K562 (cell line): ENCODE measurements around the gene ABHD13.

Experiments
- ARNT ChIP-seq, 2 experiments: fragments of 450-650 bp; IDR thresholded peaks; 2 replicates each; pipeline ENCODE4 v1.6.1; 2016; ENCODE audit warnings: mild to moderate bottlenecking in 1 of 2
- CTCF ChIP-seq, 3 experiments: IDR thresholded peaks in 2 of 3; conservative IDR thresholded peaks in 1 of 3; 2 replicates each; pipeline ENCODE4 v1.5.1; 2011 to 2012; ENCODE audit warnings: low read length in 3 of 3, mild to moderate bottlenecking in 3 of 3, control low read depth in 2 of 3, improper control_type of control experiment in 1 of 3, inconsistent platforms in 1 of 3, low read depth in 1 of 3, mixed read lengths in 1 of 3, moderate library complexity in 1 of 3; ENCODE audit not compliant: insufficient read depth in 2 of 3
- MTF1 ChIP-seq: fragments of 250-450 bp; sonication (Bioruptor Pico); IDR thresholded peaks from 2 replicates; pipeline ENCODE4 v1.9.0; 2021; ENCODE audit warnings: moderate library complexity, mild to moderate bottlenecking, inconsistent platforms, borderline replicate concordance
- NRF1 ChIP-seq, 2 experiments: fragments of 450-650 bp; IDR thresholded peaks in 1 of 2; conservative IDR thresholded peaks in 1 of 2; 2 replicates each; pipeline ENCODE4 v1.6.1; 2014; ENCODE audit warnings: mild to moderate bottlenecking in 2 of 2
- RAD21 ChIP-seq, 2 experiments: fragments of 250-450 bp in 1 of 2; fragments of 450-650 bp in 1 of 2; sonication (Bioruptor Pico) in 1 of 2; formaldehyde crosslinking in 1 of 2; IDR thresholded peaks in 1 of 2; conservative IDR thresholded peaks in 1 of 2; 2 replicates each; pipeline versions ENCODE4 v1.4.0 to v1.8.0; 2020 to 2022; ENCODE audit warnings: mild to moderate bottlenecking in 2 of 2, moderate library complexity in 1 of 2
- RBM25 ChIP-seq: fragments of 200-400 bp; formaldehyde crosslinking; IDR thresholded peaks from 2 replicates; pipeline ENCODE4 v1.6.1; 2018; ENCODE audit warnings: low read length, low read depth, moderate library complexity; ENCODE audit not compliant: severe bottlenecking
- ZNF174 ChIP-seq: fragments of 250-450 bp; sonication (Bioruptor Pico); IDR thresholded peaks from 2 replicates; pipeline ENCODE4 v1.4.0; 2020; ENCODE audit warnings: mild to moderate bottlenecking

DNA sequence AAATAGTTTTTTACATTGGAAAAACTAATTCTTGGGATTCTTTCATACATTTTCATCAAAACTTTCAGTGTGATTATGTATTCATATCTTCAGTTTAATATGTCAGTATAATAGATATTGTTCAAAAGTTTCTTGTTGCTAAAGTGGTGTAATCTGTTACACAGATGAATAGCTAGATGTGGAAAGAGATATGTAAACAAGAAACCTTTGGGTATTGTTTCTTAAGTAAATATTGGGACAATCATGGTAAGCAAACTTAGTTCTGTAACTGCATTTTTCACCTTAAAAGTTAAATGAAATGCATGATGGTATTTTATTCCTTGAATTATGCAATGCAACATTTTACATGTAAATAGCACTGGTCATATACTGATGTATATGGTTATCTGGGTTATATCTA lies 12.2 kb downstream of the ABHD13 start:
- TF ChIP-seq NRF1 (conservative IDR thresholded peaks at IDR 0.05 in 1 of 2, IDR thresholded peaks at IDR 0.05 in 1 of 2) (no peak), RAD21 (CRISPR knock-in tag; conservative IDR thresholded peaks at IDR 0.05 in 1 of 2, IDR thresholded peaks at IDR 0.05 in 1 of 2) (no peak), RBM25 (no peak), MTF1 (CRISPR knock-in tag) (no peak), CTCF (IDR thresholded peaks at IDR 0.05 in 2 of 3, conservative IDR thresholded peaks at IDR 0.05 in 1 of 3; ENCODE audit: insufficient read depth in 2 of 3, low read depth in 1 of 3, low read length in 3 of 3) (no peak), ARNT (IDR thresholded peaks at IDR 0.05) (no peak), ZNF174 (CRISPR knock-in tag) (no peak)
